ENCODE results near the gene KNSTRN.

DNA sequence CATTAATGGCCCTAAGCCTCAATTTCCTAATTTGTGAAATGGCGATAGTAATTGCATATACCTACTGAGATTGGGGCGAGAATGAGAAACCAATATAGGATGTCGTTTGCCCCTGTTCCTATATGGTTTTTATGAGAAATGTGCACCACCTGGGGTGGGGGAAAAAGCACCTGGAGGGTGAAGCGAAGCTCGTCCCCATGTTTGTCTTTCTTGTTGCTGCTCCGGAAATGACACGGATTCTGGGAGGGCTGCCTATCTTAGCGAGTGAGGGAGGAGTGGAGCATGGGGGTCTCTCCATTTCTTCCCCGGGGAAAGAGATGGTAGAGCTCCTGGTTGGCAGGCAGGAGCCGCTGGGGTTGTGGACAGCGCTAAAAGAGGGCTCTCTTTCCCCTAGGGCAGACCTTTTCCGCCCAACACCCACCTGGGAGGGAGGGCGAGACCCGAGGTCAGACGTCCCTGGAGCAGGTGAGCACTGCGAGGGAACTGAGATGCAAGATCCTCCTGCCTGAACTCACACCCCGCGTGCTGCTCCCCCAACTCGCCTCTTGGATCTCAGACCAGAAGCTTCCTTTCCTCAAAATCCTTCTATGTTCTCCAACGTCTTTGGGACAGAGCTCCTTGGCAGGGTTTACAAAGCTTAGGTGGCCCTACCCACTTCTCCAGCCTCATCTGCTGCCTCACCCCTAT, 52.6 kb downstream of the KNSTRN start:
- TF ChIP-seq EZH2 (IDR thresholded peaks at IDR 0.05; ENCODE audit: low read length) = no peak
- TF ChIP-seq, protein P1, sequence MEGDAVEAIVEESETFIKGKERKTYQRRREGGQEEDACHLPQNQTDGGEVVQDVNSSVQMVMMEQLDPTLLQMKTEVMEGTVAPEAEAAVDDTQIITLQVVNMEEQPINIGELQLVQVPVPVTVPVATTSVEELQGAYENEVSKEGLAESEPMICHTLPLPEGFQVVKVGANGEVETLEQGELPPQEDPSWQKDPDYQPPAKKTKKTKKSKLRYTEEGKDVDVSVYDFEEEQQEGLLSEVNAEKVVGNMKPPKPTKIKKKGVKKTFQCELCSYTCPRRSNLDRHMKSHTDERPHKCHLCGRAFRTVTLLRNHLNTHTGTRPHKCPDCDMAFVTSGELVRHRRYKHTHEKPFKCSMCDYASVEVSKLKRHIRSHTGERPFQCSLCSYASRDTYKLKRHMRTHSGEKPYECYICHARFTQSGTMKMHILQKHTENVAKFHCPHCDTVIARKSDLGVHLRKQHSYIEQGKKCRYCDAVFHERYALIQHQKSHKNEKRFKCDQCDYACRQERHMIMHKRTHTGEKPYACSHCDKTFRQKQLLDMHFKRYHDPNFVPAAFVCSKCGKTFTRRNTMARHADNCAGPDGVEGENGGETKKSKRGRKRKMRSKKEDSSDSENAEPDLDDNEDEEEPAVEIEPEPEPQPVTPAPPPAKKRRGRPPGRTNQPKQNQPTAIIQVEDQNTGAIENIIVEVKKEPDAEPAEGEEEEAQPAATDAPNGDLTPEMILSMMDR (optimal IDR thresholded peaks at IDR 0.05 in 1 of 3, IDR thresholded peaks at IDR 0.05 in 1 of 3, conservative IDR thresholded peaks at IDR 0.05 in 1 of 3; ENCODE audit: extremely low read depth in 1 of 3, insufficient read depth in 2 of 3, low read length in 3 of 3) = no peak

Measured in keratinocyte (primary cell).